GM12878 (cell line): ENCODE measurements around the gene PELI2. TPM values are rescaled to one million over a fixed set of nuclear protein-coding genes. Genes with fewer than 3 reads are reported as not detected.

Source experiments
- CHD1 ChIP-seq: IDR thresholded peaks from 2 replicates; pipeline ENCODE4 v1.6.1; 2012; ENCODE audit warnings: low read depth, low read length, improper control_type of control experiment
- CREM ChIP-seq: IDR thresholded peaks from 2 replicates; pipeline ENCODE4 v1.6.1; 2014; ENCODE audit warnings: antibody characterized with exemption, low read depth
- CUX1 ChIP-seq: IDR thresholded peaks from 2 replicates; pipeline ENCODE4 v1.6.1; 2012; ENCODE audit warnings: improper control_type of control experiment, low read depth, low read length; ENCODE audit not compliant: insufficient replicate concordance
- ETV6 ChIP-seq, 2 experiments: fragments of 450-650 bp in 1 of 2; IDR thresholded peaks in 1 of 2; conservative IDR thresholded peaks in 1 of 2; 2 replicates each; pipeline ENCODE4 v1.6.1; 2014; ENCODE audit warnings: antibody characterized with exemption in 1 of 2, borderline replicate concordance in 1 of 2, low read depth in 1 of 2, mild to moderate bottlenecking in 1 of 2, moderate library complexity in 1 of 2
- FOXM1 ChIP-seq: IDR thresholded peaks from 2 replicates; pipeline ENCODE4 v1.6.1; 2012; ENCODE audit warnings: low read depth, mild to moderate bottlenecking, inconsistent platforms, low read length, moderate library complexity
- LARP7 ChIP-seq: fragments of 450-650 bp; IDR thresholded peaks from 2 replicates; pipeline ENCODE4 v1.6.1; 2017; ENCODE audit warnings: mild to moderate bottlenecking
- NR2F1 ChIP-seq: fragments of 450-650 bp; conservative IDR thresholded peaks from 2 replicates; pipeline ENCODE4 v1.6.1; 2017; ENCODE audit warnings: mild to moderate bottlenecking
- PAX8 ChIP-seq: fragments of 450-650 bp; IDR thresholded peaks from 2 replicates; pipeline ENCODE4 v1.6.1; 2017; ENCODE audit warnings: mild to moderate bottlenecking, moderate library complexity
- POLR2A ChIP-seq: IDR thresholded peaks from 2 replicates; pipeline ENCODE4 v1.6.1; 2011; ENCODE audit warnings: low read depth, mild to moderate bottlenecking, low read length
- SRF ChIP-seq, 2 experiments: IDR thresholded peaks; 2 replicates each; pipeline ENCODE4 v1.6.1; 2011; ENCODE audit warnings: low read depth in 2 of 2, low read length in 2 of 2, mild to moderate bottlenecking in 1 of 2, moderate library complexity in 1 of 2
- TAF1 ChIP-seq: IDR thresholded peaks from 2 replicates; pipeline ENCODE4 v1.6.1; 2011; ENCODE audit warnings: mild to moderate bottlenecking, low read depth, low read length, borderline replicate concordance
- YBX1 ChIP-seq: fragments of 450-650 bp; IDR thresholded peaks from 2 replicates; pipeline ENCODE4 v1.6.1; 2016; ENCODE audit warnings: antibody characterized with exemption
- ZBTB40 ChIP-seq: fragments of 450-650 bp; IDR thresholded peaks from 2 replicates; pipeline ENCODE4 v1.6.1; 2016; ENCODE audit warnings: mild to moderate bottlenecking, moderate library complexity, borderline replicate concordance
- ZNF622 ChIP-seq: fragments of 450-650 bp; IDR thresholded peaks from 2 replicates; pipeline ENCODE4 v1.6.1; 2017; ENCODE audit warnings: mild to moderate bottlenecking, inconsistent platforms
- polyA plus RNA-seq, 11 experiments: library from polyadenylated mRNA; depleted of rRNA in 4 of 11; unstranded in 6 of 11; stranded (reverse) in 5 of 11; fragments of >200 nt; fragmentation: Nextera tagmentation in 4 of 11; fragmentation: Illumina TruSeq in 1 of 11; extraction: Ambion mirVana in 4 of 11; extraction: Trizol in 1 of 11; gene quantifications; 1 replicate in 1 of 11; 2 replicates in 10 of 11; pipeline versions ENCODE4 v1.2.1 to v1.2.3, GENCODE V29; 2011 to 2016; ENCODE audit warnings: inconsistent platforms in 2 of 11, missing spikeins in 2 of 11, low read depth in 1 of 11
- total RNA-seq, 4 experiments: library from RNA; depleted of rRNA in 3 of 4; stranded (reverse); fragments of >200 nt in 3 of 4; fragmentation: Illumina TruSeq in 1 of 4; extraction: Trizol in 1 of 4; gene quantifications; 2 replicates each; pipeline versions ENCODE4 v1.2.1 to v1.2.3, GENCODE V29; 2013 to 2021
- TF ChIP-seq, protein P1 (sequence below): fragments of 450-650 bp; IDR thresholded peaks from 2 replicates; pipeline ENCODE4 v1.6.1; 2017; ENCODE audit warnings: antibody characterized with exemption, mild to moderate bottlenecking, moderate library complexity
- TF ChIP-seq, protein P2 (sequence below): fragments of 450-650 bp; IDR thresholded peaks from 2 replicates; pipeline ENCODE4 v1.6.1; 2017; ENCODE audit warnings: mild to moderate bottlenecking

The PELI2 gene
- total and polyA plus RNA-seq, 10 of the 15 experiments (the other 5 are each of a cell fraction or from before 2014, with no cell fraction given), result under 0.01 to 0.10 (median 0.01) TPM; not detected in 3

DNA sequence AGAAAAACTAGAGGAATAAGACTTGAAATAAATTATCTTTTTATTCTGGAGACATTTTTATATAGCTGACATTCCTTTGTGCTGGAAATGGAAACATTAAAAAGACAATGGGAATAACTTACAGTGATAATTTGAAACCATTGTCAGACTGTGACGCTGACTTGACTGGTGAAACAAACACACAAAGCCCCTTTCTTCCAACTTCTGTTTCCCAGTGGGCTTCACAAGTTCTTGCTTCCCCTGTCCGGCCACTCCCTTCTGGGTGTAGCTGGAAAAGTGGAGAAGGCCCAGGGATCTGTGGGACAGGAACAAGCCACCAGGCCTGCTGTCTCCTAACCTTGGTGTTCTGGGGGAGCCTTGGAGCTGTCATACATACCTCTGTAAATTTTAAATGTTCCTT lies 58.8 kb downstream of the PELI2 start (continued):
- TF ChIP-seq ZBTB40, result no peak
- TF ChIP-seq CUX1, result no peak
- no peak for TF ChIP-seq ZNF622
- TF ChIP-seq, protein P1, sequence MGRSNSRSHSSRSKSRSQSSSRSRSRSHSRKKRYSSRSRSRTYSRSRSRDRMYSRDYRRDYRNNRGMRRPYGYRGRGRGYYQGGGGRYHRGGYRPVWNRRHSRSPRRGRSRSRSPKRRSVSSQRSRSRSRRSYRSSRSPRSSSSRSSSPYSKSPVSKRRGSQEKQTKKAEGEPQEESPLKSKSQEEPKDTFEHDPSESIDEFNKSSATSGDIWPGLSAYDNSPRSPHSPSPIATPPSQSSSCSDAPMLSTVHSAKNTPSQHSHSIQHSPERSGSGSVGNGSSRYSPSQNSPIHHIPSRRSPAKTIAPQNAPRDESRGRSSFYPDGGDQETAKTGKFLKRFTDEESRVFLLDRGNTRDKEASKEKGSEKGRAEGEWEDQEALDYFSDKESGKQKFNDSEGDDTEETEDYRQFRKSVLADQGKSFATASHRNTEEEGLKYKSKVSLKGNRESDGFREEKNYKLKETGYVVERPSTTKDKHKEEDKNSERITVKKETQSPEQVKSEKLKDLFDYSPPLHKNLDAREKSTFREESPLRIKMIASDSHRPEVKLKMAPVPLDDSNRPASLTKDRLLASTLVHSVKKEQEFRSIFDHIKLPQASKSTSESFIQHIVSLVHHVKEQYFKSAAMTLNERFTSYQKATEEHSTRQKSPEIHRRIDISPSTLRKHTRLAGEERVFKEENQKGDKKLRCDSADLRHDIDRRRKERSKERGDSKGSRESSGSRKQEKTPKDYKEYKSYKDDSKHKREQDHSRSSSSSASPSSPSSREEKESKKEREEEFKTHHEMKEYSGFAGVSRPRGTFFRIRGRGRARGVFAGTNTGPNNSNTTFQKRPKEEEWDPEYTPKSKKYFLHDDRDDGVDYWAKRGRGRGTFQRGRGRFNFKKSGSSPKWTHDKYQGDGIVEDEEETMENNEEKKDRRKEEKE, result no peak
- TF ChIP-seq YBX1, result no peak
- TF ChIP-seq POLR2A, result no peak
- TF ChIP-seq TAF1, result no peak
- no peak for TF ChIP-seq PAX8
- TF ChIP-seq CREM, result no peak
- no peak for TF ChIP-seq NR2F1
- TF ChIP-seq FOXM1, result no peak
- no peak for TF ChIP-seq CHD1
- no peak for TF ChIP-seq LARP7
- no peak for TF ChIP-seq SRF (IDR thresholded peaks at IDR 0.05; ENCODE audit: low read depth in 2 of 2, low read length in 2 of 2)
- no peak for TF ChIP-seq ETV6 (conservative IDR thresholded peaks at IDR 0.05 in 1 of 2, IDR thresholded peaks at IDR 0.05 in 1 of 2; ENCODE audit: borderline replicate concordance in 1 of 2, low read depth in 1 of 2)
- TF ChIP-seq, protein P2, sequence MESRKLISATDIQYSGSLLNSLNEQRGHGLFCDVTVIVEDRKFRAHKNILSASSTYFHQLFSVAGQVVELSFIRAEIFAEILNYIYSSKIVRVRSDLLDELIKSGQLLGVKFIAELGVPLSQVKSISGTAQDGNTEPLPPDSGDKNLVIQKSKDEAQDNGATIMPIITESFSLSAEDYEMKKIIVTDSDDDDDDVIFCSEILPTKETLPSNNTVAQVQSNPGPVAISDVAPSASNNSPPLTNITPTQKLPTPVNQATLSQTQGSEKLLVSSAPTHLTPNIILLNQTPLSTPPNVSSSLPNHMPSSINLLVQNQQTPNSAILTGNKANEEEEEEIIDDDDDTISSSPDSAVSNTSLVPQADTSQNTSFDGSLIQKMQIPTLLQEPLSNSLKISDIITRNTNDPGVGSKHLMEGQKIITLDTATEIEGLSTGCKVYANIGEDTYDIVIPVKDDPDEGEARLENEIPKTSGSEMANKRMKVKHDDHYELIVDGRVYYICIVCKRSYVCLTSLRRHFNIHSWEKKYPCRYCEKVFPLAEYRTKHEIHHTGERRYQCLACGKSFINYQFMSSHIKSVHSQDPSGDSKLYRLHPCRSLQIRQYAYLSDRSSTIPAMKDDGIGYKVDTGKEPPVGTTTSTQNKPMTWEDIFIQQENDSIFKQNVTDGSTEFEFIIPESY, result no peak
